GM12878 (cell line): Measurements from ENCODE around the gene REXO1. TPM values are rescaled to one million over a fixed set of nuclear protein-coding genes. Genes with fewer than 3 reads are reported as not detected.

ENCODE experiments used
- ATAC-seq: fragments of 200-7000 bp; cut with Tn5 transposase; 3 replicates; pipeline ENCODE4 v1.9.1; 2020; ENCODE audit warnings: mild to moderate bottlenecking, moderate library complexity
- BruUV-seq: library from RNA; stranded (reverse); fragments of 400-500 nt; replicated peaks from 2 replicates; lab custom pipeline; 2021; lab: Mats Ljungman, UMichigan
- CTCF ChIA-PET: fragments of 300-600 bp; sonication (Branson Sonifier 250); formaldehyde crosslinking; extraction: SDS; loops from one replicate; lab custom pipeline; 2021; ENCODE audit warnings: inconsistent platforms; lab: Yijun Ruan, JAX
- POLR2A ChIA-PET: fragments of 350-600 bp; formaldehyde crosslinking; extraction: SDS; loops from one replicate; lab custom pipeline; 2021; ENCODE audit warnings: inconsistent platforms; lab: Charles Lee
- RAD21 ChIA-PET: fragments of 300-600 bp; sonication (Branson Sonifier 250); formaldehyde crosslinking; loops from one replicate; lab custom pipeline; 2023; ENCODE audit warnings: antibody characterized with exemption; ENCODE audit not compliant: unreplicated experiment; lab: Charles Lee
- SMC1A ChIA-PET: fragments of 300-600 bp; sonication (Branson Sonifier 250); formaldehyde crosslinking; loops from one replicate; lab custom pipeline; 2023; ENCODE audit not compliant: unreplicated experiment, uncharacterized antibody; lab: Charles Lee
- DNase-seq: peaks from one replicate; pipeline ENCODE4 v3.0.0-alpha.2; 2011; ENCODE audit warnings: low read depth, low spot score
- FAIRE-seq: peaks from 3 replicates; lab custom pipeline; 2011; peaks lifted over from hg19 to GRCh38; lab: Jason Lieb, UNC
- H2AFZ ChIP-seq: 2 replicates; pipeline ENCODE4 v1.6.0; 2011; ENCODE audit warnings: low read depth, low read length, control low read depth; ENCODE audit not compliant: control insufficient read depth
- H3K27ac ChIP-seq: 2 replicates; pipeline ENCODE4 v1.5.1; 2011; ENCODE audit warnings: control low read depth; ENCODE audit not compliant: control insufficient read depth, insufficient read depth
- H3K27me3 ChIP-seq, 2 experiments: replicated peaks in 1 of 2; 2 replicates each; pipeline versions ENCODE4 v1.6.0 to v1.6.1; 2011; ENCODE audit warnings: low read length in 1 of 2; ENCODE audit not compliant: control insufficient read depth in 2 of 2, insufficient read depth in 2 of 2
- H3K36me3 ChIP-seq, 2 experiments: 2 replicates each; pipeline ENCODE4 v1.5.1; 2011; ENCODE audit warnings: low read length in 1 of 2; ENCODE audit not compliant: control insufficient read depth in 2 of 2, insufficient read depth in 2 of 2
- H3K4me1 ChIP-seq: 2 replicates; pipeline ENCODE4 v1.6.1; 2011; ENCODE audit warnings: mild to moderate bottlenecking, low read length, moderate library complexity, mixed read lengths; ENCODE audit not compliant: control insufficient read depth, insufficient read depth
- H3K4me2 ChIP-seq: 2 replicates; pipeline ENCODE4 v1.6.0; 2011; ENCODE audit warnings: control low read depth; ENCODE audit not compliant: control insufficient read depth, insufficient read depth
- H3K4me3 ChIP-seq: fragments of 200-600 bp; sonication (generic); 2 replicates; pipeline ENCODE4 v1.5.1; 2016
- H3K79me2 ChIP-seq: 2 replicates; pipeline ENCODE4 v1.6.0; 2011; ENCODE audit warnings: low read length; ENCODE audit not compliant: control insufficient read depth, insufficient read depth
- H3K9ac ChIP-seq: 2 replicates; pipeline ENCODE4 v1.8.0; 2011; ENCODE audit warnings: low read length, control low read depth, mixed read lengths; ENCODE audit not compliant: control insufficient read depth, insufficient read depth
- H3K9me3 ChIP-seq: replicated peaks from 3 replicates; pipeline ENCODE4 v1.5.1; 2011; ENCODE audit warnings: mild to moderate bottlenecking, low read length; ENCODE audit not compliant: control insufficient read depth, insufficient read depth
- H4K20me1 ChIP-seq: 2 replicates; pipeline ENCODE4 v1.6.0; 2011; ENCODE audit not compliant: control insufficient read depth, insufficient read depth
- CBX5 ChIP-seq: sonication (generic); IDR thresholded peaks from 2 replicates; pipeline ENCODE4 v1.6.1; 2016; ENCODE audit warnings: low read depth, moderate library complexity, mild to moderate bottlenecking, inconsistent platforms
- CHD4 ChIP-seq: fragments of 200-600 bp; sonication (generic); IDR thresholded peaks from 2 replicates; pipeline ENCODE4 v1.6.1; 2016; ENCODE audit warnings: mild to moderate bottlenecking
- ESRRA ChIP-seq: IDR thresholded peaks from 2 replicates; pipeline ENCODE4 v1.6.1; 2012; ENCODE audit warnings: mild to moderate bottlenecking, low read length, improper control_type of control experiment
- GABPA ChIP-seq: IDR thresholded peaks from 2 replicates; pipeline ENCODE4 v1.6.1; 2014; ENCODE audit warnings: antibody characterized with exemption, low read depth, mild to moderate bottlenecking, inconsistent platforms
- JUNB ChIP-seq: IDR thresholded peaks from 2 replicates; pipeline ENCODE4 v1.6.1; 2016; ENCODE audit warnings: antibody characterized with exemption, mild to moderate bottlenecking
- MTA3 ChIP-seq: IDR thresholded peaks from 2 replicates; pipeline ENCODE4 v1.6.1; 2012; ENCODE audit warnings: low read length, inconsistent platforms, borderline replicate concordance
- NFYB ChIP-seq: IDR thresholded peaks from 2 replicates; pipeline ENCODE4 v1.6.1; 2011; ENCODE audit warnings: low read depth, mild to moderate bottlenecking, low read length, improper control_type of control experiment, moderate library complexity; ENCODE audit not compliant: insufficient read depth
- NR2F1 ChIP-seq: fragments of 450-650 bp; conservative IDR thresholded peaks from 2 replicates; pipeline ENCODE4 v1.6.1; 2017; ENCODE audit warnings: mild to moderate bottlenecking
- POLR2A ChIP-seq: IDR thresholded peaks from 2 replicates; pipeline ENCODE4 v1.6.1; 2011; ENCODE audit warnings: low read depth, mild to moderate bottlenecking, low read length
- POU2F2 ChIP-seq: IDR thresholded peaks from 3 replicates; pipeline ENCODE4 v1.6.1; 2011; ENCODE audit warnings: low read depth, mild to moderate bottlenecking, low read length, borderline replicate concordance
- SMAD5 ChIP-seq: IDR thresholded peaks from 2 replicates; pipeline ENCODE4 v1.6.1; 2016; ENCODE audit warnings: antibody characterized with exemption, low read depth
- SP1 ChIP-seq: IDR thresholded peaks from one replicate; pipeline ENCODE4 v1.6.1; 2011; ENCODE audit warnings: low read depth, low read length
- SUPT20H ChIP-seq: IDR thresholded peaks from 2 replicates; pipeline ENCODE4 v1.6.1; 2011; ENCODE audit warnings: low read depth, mild to moderate bottlenecking, low read length, moderate library complexity, borderline replicate concordance; ENCODE audit not compliant: control insufficient read depth
- WRNIP1 ChIP-seq: IDR thresholded peaks from 2 replicates; pipeline ENCODE4 v1.6.1; 2011; ENCODE audit warnings: low read depth, low read length, improper control_type of control experiment, borderline replicate concordance
- ZNF217 ChIP-seq: fragments of 450-650 bp; IDR thresholded peaks from 2 replicates; pipeline ENCODE4 v1.6.1; 2017; ENCODE audit warnings: antibody characterized with exemption, mild to moderate bottlenecking
- WGBS: methylation state at CpG from one replicate; pipeline ENCODE4 v1.1.6; 2016; ENCODE audit warnings: low lambda C conversion rate; ENCODE audit not compliant: insufficient replicate concordance, insufficient coverage; ENCODE audit errors: missing lambda C conversion rate; 5-methylcytosine and 5-hydroxymethylcytosine counted together
- in situ Hi-C: fragments of 300-500 bp; cut with MboI; formaldehyde crosslinking; loops from 9 replicates; pipeline ENCODE4 v1.14.3; 2018; ENCODE audit warnings: mixed read lengths
- intact Hi-C: fragments of 100-400 bp; cut with micrococcal nuclease; formaldehyde crosslinking; loops from one replicate; pipeline ENCODE4 v1.14.2; 2022; ENCODE audit not compliant: unreplicated experiment
- polyA plus RNA-seq, 11 experiments: library from polyadenylated mRNA; depleted of rRNA in 4 of 11; unstranded in 6 of 11; stranded (reverse) in 5 of 11; fragments of >200 nt; fragmentation: Nextera tagmentation in 4 of 11; fragmentation: Illumina TruSeq in 1 of 11; extraction: Ambion mirVana in 4 of 11; extraction: Trizol in 1 of 11; gene quantifications; 1 replicate in 1 of 11; 2 replicates in 10 of 11; pipeline versions ENCODE4 v1.2.1 to v1.2.3, GENCODE V29; 2011 to 2016; ENCODE audit warnings: inconsistent platforms in 2 of 11, missing spikeins in 2 of 11, low read depth in 1 of 11
- total RNA-seq, 4 experiments: library from RNA; depleted of rRNA in 3 of 4; stranded (reverse); fragments of >200 nt in 3 of 4; fragmentation: Illumina TruSeq in 1 of 4; extraction: Trizol in 1 of 4; gene quantifications; 2 replicates each; pipeline versions ENCODE4 v1.2.1 to v1.2.3, GENCODE V29; 2013 to 2021

The REXO1 gene
- total and polyA plus RNA-seq, 10 of the 15 experiments (the other 5 are each of a cell fraction or from before 2014, with no cell fraction given) = 0.03 to 45.2 (median 8.4) TPM

DNA sequence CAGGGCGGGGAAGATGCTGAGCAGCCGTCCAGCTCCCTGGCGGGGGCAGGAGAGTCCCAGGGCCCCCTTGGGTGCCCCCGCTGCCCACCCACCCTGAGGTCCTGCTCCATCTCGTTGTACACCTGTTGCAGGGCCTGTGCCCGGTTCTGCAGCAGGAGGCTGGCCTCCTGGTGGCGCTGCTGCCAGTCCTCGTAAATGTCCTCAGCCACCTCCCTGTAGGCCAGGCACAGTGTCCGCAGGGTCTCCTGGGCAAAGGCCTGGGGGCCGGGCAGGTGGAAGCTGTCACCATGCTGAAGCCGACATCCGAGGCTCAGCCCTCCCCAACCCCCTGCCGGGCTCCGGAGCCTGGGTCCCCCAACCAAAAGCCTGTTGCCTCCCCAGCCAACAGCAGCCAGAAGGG lies 56.4 kb downstream of the REXO1 start:
- no peak overlapping the region for H3K27ac ChIP-seq
- 39% methylated on average over 14 of the region's 14 CpGs for WGBS
- no peak for FAIRE-seq
- SMC1A ChIA-PET = no interaction called here
- no peak for DNase-seq
- no peaks in the 10 kb centered on the region for H3K27me3 ChIP-seq
- H3K4me1 ChIP-seq = no peaks in the 10 kb centered on the region
- no peaks in the 10 kb centered on the region for H3K36me3 ChIP-seq
- POLR2A ChIA-PET = no interaction called here
- TF ChIP-seq CBX5 = no peak
- no peak for TF ChIP-seq JUNB
- no peak for TF ChIP-seq GABPA
- no peak for TF ChIP-seq CHD4
- TF ChIP-seq NR2F1 = no peak
- no peak for TF ChIP-seq SP1
- TF ChIP-seq SUPT20H = no peak
- no peak for TF ChIP-seq ESRRA
- TF ChIP-seq POLR2A = no peak
- no peak for TF ChIP-seq SMAD5
- no peak for TF ChIP-seq NFYB
- no peak for TF ChIP-seq ZNF217
- no peak for TF ChIP-seq POU2F2
- TF ChIP-seq WRNIP1 = no peak
- no peak for TF ChIP-seq MTA3
- intact Hi-C loops (no loop called here), in situ Hi-C loops (no loop called here)
- no peak overlapping the region for H3K9ac ChIP-seq
- no peak for ATAC-seq
- CTCF ChIA-PET = interaction anchor here (0.7 kb wide), 1 partner anchor 356 kb away, joined by 3 read pairs; no protein-coding TSS in a partner anchor
- H3K79me2 ChIP-seq = no peaks in the 10 kb centered on the region
- H2AFZ ChIP-seq = no peak overlapping the region
- no peaks in the 10 kb centered on the region for H4K20me1 ChIP-seq
- H3K9me3 ChIP-seq = peaks cover 2% of the 10 kb centered on the region; the same call in 1 of the 3 replicates
- H3K4me3 ChIP-seq = no peak overlapping the region
- RAD21 ChIA-PET = interaction anchor here (0.6 to 1.5 kb wide), 2 partner anchors 136 to 245 kb away, joined by 3 to 12 read pairs; no protein-coding TSS in a partner anchor
- BruUV-seq = no TSS peak
- H3K4me2 ChIP-seq = no peak overlapping the region
